Neural progenitor cell (in vitro differentiated cells): ENCODE data around the gene CLDN6.

Experiments
- EZH2 ChIP-seq: fragments of 200-600 bp; sonication (generic); IDR thresholded peaks from 2 replicates; pipeline ENCODE4 v1.6.1; 2017; ENCODE audit warnings: antibody characterized with exemption, mild to moderate bottlenecking, moderate library complexity
- TF ChIP-seq, protein P1 (sequence below): fragments of 200-600 bp; sonication (generic); IDR thresholded peaks from 2 replicates; pipeline ENCODE4 v1.5.1; 2017; ENCODE audit warnings: antibody characterized with exemption, mild to moderate bottlenecking

GRCh38 chr16:2976673-2977072 is 41.3 kb downstream of the CLDN6 start:
- TF ChIP-seq, protein P1, sequence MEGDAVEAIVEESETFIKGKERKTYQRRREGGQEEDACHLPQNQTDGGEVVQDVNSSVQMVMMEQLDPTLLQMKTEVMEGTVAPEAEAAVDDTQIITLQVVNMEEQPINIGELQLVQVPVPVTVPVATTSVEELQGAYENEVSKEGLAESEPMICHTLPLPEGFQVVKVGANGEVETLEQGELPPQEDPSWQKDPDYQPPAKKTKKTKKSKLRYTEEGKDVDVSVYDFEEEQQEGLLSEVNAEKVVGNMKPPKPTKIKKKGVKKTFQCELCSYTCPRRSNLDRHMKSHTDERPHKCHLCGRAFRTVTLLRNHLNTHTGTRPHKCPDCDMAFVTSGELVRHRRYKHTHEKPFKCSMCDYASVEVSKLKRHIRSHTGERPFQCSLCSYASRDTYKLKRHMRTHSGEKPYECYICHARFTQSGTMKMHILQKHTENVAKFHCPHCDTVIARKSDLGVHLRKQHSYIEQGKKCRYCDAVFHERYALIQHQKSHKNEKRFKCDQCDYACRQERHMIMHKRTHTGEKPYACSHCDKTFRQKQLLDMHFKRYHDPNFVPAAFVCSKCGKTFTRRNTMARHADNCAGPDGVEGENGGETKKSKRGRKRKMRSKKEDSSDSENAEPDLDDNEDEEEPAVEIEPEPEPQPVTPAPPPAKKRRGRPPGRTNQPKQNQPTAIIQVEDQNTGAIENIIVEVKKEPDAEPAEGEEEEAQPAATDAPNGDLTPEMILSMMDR, result no peak
- no peak for TF ChIP-seq EZH2
